ENCODE results near the gene KCNC3. TPM values are rescaled to one million over a fixed set of nuclear protein-coding genes. Genes with fewer than 3 reads are reported as not detected.

The KCNC3 gene
- total RNA-seq, 1 experiment from 2014 or later, result 24.6 TPM

GRCh38 chr19:50327013-50327412 is 2.2 kb downstream of the KCNC3 start:
- Mint-ChIP-seq H3K9me3 (ENCODE audit: unreplicated experiment) (peaks cover 16% of the 10 kb centered on the region), H3K36me3 (ENCODE audit: insufficient read depth, unreplicated experiment) (peaks cover 65% of the 10 kb centered on the region), H3K27ac (ENCODE audit: unreplicated experiment) (peak overlapping the region; percentile 70), H3K27me3 (ENCODE audit: insufficient read depth, unreplicated experiment) (peaks cover 10% of the 10 kb centered on the region), H3K4me1 (ENCODE audit: low read depth, unreplicated experiment) (peaks cover 44% of the 10 kb centered on the region), H3K4me3 (ENCODE audit: unreplicated experiment) (peak overlapping the region; percentile 74)
- ChIA-PET POLR2A (no interaction called here), CTCF (interaction anchor here (0.7 kb wide), 1 partner anchor 141 kb away, joined by 12 read pairs; no protein-coding TSS in a partner anchor)
- H3K9me3 ChIP-seq, result no peaks in the 10 kb centered on the region
- H3K4me1 ChIP-seq, result peaks cover 34% of the 10 kb centered on the region
- no peaks in the 10 kb centered on the region for H3K27me3 ChIP-seq (replicated peaks; ENCODE audit: control insufficient read depth, insufficient read depth, low read length)
- no peaks in the 10 kb centered on the region for H3K36me3 ChIP-seq (ENCODE audit: control insufficient read depth, insufficient read depth, low read length)
- no peak overlapping the region for H3K4me3 ChIP-seq (ENCODE audit: low read depth, low read length)
- intact Hi-C loops (cut with micrococcal nuclease; ENCODE audit: unreplicated experiment), result no loop called here
- TF ChIP-seq, protein P1, sequence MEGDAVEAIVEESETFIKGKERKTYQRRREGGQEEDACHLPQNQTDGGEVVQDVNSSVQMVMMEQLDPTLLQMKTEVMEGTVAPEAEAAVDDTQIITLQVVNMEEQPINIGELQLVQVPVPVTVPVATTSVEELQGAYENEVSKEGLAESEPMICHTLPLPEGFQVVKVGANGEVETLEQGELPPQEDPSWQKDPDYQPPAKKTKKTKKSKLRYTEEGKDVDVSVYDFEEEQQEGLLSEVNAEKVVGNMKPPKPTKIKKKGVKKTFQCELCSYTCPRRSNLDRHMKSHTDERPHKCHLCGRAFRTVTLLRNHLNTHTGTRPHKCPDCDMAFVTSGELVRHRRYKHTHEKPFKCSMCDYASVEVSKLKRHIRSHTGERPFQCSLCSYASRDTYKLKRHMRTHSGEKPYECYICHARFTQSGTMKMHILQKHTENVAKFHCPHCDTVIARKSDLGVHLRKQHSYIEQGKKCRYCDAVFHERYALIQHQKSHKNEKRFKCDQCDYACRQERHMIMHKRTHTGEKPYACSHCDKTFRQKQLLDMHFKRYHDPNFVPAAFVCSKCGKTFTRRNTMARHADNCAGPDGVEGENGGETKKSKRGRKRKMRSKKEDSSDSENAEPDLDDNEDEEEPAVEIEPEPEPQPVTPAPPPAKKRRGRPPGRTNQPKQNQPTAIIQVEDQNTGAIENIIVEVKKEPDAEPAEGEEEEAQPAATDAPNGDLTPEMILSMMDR (IDR thresholded peaks at IDR 0.05; ENCODE audit: insufficient read depth in 1 of 2, low read depth in 1 of 2, low read length in 1 of 2, severe bottlenecking in 1 of 2, unreplicated experiment in 1 of 2), result no peak
- DNase-seq, result no peak
- BruUV-seq (replicated peaks), result TSS peak; percentile 22

GRCh38 chr19:50326101-50326664 is 3.0 kb downstream of the KCNC3 start:
- H3K4me3 Mint-ChIP-seq (ENCODE audit: unreplicated experiment), result peak overlapping the region; percentile 74
- Histone ChIP-seq H3K4me1 (peaks cover 29% of the 10 kb centered on the region), H3K4me3 (ENCODE audit: low read depth, low read length) (peak overlapping the region; percentile 12), H3K36me3 (ENCODE audit: control insufficient read depth, insufficient read depth, low read length) (no peaks in the 10 kb centered on the region), H3K27me3 (replicated peaks; ENCODE audit: control insufficient read depth, insufficient read depth, low read length) (no peaks in the 10 kb centered on the region), H3K9me3 (no peaks in the 10 kb centered on the region)
- DNase-seq, result no peak
- ChIA-PET POLR2A (no interaction called here), CTCF (interaction anchor here (0.7 to 1.0 kb wide), 4 partner anchors 15 to 329 kb away, joined by 5 to 12 read pairs (median 6); no protein-coding TSS in a partner anchor)
- TF ChIP-seq, protein P1 (IDR thresholded peaks at IDR 0.05; ENCODE audit: insufficient read depth in 1 of 2, low read depth in 1 of 2, low read length in 1 of 2, severe bottlenecking in 1 of 2, unreplicated experiment in 1 of 2), result no peak
- no TSS peak for BruUV-seq (replicated peaks)
- intact Hi-C loops (cut with micrococcal nuclease; ENCODE audit: unreplicated experiment), result no loop called here
- H3K4me1 Mint-ChIP-seq (ENCODE audit: low read depth, unreplicated experiment), result peaks cover 36% of the 10 kb centered on the region
- no peak overlapping the region for H3K27ac Mint-ChIP-seq (ENCODE audit: unreplicated experiment)
- peaks cover 16% of the 10 kb centered on the region for H3K9me3 Mint-ChIP-seq (ENCODE audit: unreplicated experiment)
- H3K27me3 Mint-ChIP-seq (ENCODE audit: insufficient read depth, unreplicated experiment), result peaks cover 10% of the 10 kb centered on the region
- H3K36me3 Mint-ChIP-seq (ENCODE audit: insufficient read depth, unreplicated experiment), result peaks cover 61% of the 10 kb centered on the region

DNA sequence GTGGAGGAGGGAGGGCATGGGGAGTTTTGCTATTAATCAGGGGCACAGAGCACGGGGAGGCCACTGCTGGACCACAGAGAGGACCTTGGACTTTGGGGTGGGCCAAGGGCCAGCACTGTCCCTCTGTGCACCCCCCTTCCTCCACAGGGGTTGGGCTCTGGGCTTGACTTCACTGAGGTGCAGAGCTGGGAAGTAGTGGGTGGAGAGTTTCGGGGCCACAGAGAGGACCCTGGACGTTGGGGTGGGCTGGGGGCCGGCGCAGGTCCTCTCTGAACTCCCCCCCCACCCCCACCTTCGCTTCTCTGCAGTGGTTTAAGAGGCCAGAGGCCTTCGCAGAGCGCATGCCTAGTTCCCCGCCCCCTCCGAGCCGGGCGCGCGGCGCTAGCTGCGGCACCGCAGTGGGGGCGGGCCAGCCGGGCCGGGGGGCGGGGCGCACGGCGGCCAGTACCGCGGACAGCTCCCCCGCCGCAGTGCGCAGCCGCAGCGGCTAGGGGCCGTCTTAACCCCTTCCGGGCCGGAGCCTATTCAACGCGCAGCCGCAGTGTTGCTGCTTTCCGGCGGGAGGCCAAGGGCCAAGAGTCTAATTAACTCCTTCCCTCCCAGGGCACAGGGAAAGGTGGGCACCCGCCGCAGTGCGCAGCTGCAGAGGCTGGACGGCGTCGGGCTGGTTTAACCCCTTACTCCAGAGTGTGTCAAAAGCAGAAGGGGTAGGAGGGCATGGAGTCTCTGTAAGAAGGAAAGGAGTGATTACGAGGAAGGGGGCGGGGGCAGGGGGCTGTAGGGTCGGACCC is 3.7 kb downstream of the KCNC3 start:
- H3K4me3 Mint-ChIP-seq (ENCODE audit: unreplicated experiment), result peak overlapping the region; percentile 50
- ChIA-PET CTCF (interaction anchor here (0.7 to 1.0 kb wide), 5 partner anchors 10 to 328 kb away, joined by 5 to 7 read pairs (median 6); no protein-coding TSS in a partner anchor), POLR2A (no interaction called here)
- no peaks in the 10 kb centered on the region for H3K27me3 ChIP-seq (replicated peaks; ENCODE audit: control insufficient read depth, insufficient read depth, low read length)
- peaks cover 60% of the 10 kb centered on the region for H3K36me3 Mint-ChIP-seq (ENCODE audit: insufficient read depth, unreplicated experiment)
- no peaks in the 10 kb centered on the region for H3K9me3 ChIP-seq
- intact Hi-C loops (cut with micrococcal nuclease; ENCODE audit: unreplicated experiment), result no loop called here
- no peaks in the 10 kb centered on the region for H3K36me3 ChIP-seq (ENCODE audit: control insufficient read depth, insufficient read depth, low read length)
- TF ChIP-seq, protein P1 (IDR thresholded peaks at IDR 0.05; ENCODE audit: insufficient read depth in 1 of 2, low read depth in 1 of 2, low read length in 1 of 2, severe bottlenecking in 1 of 2, unreplicated experiment in 1 of 2), result no peak
- H3K4me3 ChIP-seq (ENCODE audit: low read depth, low read length), result peak overlapping the region; percentile 12
- peaks cover 29% of the 10 kb centered on the region for H3K4me1 ChIP-seq
- no TSS peak for BruUV-seq (replicated peaks)
- H3K9me3 Mint-ChIP-seq (ENCODE audit: unreplicated experiment), result peaks cover 15% of the 10 kb centered on the region
- no peak overlapping the region for H3K27ac Mint-ChIP-seq (ENCODE audit: unreplicated experiment)
- DNase-seq, result peak; percentile 89 to 94
- H3K4me1 Mint-ChIP-seq (ENCODE audit: low read depth, unreplicated experiment), result peaks cover 31% of the 10 kb centered on the region
- peaks cover 10% of the 10 kb centered on the region for H3K27me3 Mint-ChIP-seq (ENCODE audit: insufficient read depth, unreplicated experiment)
